Non-pigmented ciliary epithelial cell (primary cell): ENCODE data around the gene SOS1.

Source experiments
- DNase-seq: peaks from one replicate; pipeline ENCODE4 v3.0.0-alpha.2; 2010; ENCODE audit warnings: low read depth

SOS1 gene

DNA sequence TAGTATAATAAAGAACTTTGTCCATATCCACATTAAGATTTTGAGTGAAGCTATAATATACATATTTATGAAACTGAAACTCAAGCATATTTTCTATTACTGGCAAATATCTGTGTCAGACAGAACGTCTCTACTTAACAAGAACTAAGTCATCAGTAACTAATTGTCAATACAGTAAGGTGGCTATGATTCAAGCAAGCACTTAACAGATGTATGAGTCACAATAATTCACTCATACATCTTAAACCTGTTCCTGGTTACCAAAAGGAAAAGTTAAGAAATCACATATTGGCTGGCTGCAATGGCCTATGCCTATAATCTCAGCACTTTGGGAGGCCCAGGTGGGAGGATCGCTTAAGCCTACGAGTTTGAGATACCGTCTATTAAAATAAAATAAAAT lies 96.0 kb downstream of the SOS1 start:
- no peak for DNase-seq

DNA sequence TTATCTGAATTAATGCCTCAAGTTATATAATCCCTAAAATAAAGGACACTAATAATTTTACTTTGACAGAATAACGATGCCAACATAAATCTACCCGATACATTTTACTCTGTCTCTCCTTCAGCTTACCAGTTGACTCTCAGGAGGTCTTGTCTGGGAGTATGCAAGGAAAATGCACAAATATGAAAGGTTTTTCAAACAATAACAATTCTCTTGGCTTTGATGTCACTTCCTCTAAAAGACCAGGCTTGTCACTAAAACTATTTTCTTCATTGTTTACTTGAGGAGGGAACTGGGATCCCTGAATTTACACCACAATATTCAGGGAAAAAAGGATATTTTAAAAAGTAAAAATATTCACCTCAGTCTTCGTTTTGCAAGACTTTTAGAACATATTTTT lies 97.2 kb downstream of the SOS1 start:
- DNase-seq: no peak

DNA sequence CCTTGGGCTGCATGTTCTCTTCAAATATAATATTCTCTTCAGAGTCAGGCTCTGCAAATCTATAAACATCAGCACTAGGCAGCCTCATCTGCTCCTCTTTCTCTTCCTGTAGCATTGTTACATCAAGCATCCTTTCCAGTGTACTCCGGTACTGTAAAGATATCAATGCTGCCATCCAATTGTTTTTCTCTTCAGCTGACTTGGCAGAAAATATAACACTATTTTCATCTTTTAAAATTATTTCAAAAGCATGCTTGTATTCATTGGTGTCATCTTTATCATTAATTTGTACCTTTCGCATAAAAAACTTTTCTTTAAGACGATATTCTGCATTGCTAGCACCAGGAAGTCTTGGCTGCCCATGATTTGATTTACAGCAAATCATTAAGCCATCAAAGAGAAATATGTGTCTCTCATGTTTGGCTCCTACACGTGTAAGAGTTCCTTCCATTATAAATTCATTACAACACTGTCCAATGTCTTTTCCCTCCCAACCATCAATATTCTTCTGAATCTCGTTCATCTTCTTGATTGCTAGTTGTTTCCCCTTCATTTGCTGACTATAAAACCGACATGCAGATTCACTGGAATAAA lies 98.1 kb downstream of the SOS1 start:
- no peak for DNase-seq

GRCh38 chr2:39020383-39020782 lies 100.5 kb downstream of the SOS1 start:
- no peak for DNase-seq

DNA sequence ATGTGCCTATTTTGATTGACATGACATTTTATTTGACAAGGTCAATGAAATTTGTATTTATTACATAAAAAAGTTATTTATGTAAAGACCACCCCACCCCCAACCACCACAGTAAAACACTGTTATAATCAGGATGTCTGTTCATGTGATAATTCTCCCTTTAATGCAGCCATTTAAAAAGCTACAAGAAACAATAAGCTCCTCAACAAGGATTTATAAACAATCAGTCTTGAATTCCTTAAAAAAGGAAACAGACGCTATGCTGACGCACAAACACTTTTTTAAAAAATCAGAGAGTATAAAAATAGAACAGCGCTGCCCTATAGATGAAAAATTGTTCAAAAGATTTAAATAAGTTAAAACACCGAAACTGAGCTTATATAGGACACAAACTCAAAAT lies 102.2 kb downstream of the SOS1 start:
- no peak for DNase-seq

- DNase-seq: no peak
Observed at GRCh38 chr2:39017334-39017733, 103.5 kb downstream of the SOS1 start.

GRCh38 chr2:39015424-39015823 lies 105.4 kb downstream of the SOS1 start:
- DNase-seq: no peak

DNA sequence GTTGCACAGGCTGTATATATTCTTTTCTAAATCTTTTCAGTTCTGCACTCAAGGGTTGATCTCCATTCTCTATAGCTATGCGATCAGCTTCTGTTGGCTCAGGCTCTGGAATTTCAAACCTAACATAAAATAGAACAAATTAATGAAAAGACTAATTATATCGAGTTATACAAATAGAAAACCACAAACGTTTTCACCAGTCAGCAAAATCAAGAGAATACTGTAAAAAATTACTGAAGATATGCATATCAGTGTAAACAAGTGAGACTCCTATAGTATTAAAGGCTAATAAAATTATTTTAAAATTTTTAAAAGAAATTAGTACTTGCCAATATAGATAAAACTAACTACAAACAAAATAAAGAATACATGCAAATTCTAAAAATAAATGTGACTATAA lies 107.0 kb downstream of the SOS1 start:
- DNase-seq: no peak

GRCh38 chr2:39008665-39009064 lies 112.2 kb downstream of the SOS1 start:
- DNase-seq: peak; percentile 13

DNA sequence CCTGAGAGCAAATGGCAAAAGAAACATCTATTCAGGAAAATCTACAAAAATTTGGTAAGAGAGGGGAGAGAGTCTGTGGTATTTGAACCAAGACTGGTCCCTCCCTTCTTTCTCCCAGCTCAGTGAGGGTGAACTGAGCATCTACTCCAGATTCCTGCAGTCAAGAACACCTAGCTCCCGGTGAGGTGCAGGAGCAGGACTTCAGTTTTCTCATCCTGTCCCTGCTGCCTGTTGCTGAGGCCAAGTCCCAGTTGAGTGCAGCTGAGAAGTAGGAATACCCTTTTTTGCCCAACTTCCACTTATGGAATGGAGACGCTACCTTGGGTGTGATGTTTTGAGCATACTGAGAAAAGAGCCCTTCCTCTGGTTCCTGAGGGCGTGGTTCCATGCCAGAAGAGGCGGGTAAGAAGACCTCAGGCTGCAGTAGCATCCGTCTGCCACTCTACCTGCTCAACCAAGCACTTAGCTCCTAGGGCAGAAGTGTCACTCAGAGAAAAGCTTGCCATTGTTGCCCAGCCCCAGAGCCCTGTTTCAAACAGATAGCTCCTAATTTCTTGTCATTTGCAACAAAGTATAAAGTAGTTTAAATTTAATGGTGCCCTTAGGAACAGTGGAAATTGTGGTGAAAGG lies 112.9 kb downstream of the SOS1 start:
- no peak for DNase-seq

DNA sequence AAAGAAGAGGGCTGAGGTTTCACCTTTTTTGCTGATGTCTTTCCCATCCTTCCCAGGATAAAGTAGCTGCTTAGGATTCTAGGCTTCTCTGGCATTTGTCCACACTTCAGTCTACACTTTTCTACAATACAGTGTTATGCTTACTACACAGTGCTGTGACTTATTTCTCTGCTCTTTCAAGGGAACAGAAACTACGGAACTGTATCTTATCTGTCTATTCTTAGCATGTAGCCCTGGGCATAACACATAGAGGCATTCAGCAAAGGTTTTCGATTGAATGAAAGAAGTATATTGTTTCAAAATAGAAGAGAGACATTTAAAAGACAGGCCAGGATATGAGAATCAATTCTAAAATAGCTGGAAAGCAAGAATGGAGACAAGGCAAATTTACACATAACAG lies 120.3 kb downstream of the SOS1 start:
- no peak for DNase-seq

GRCh38 chr2:38997781-38998180 lies 123.1 kb downstream of the SOS1 start:
- peak; percentile 78 for DNase-seq

DNA sequence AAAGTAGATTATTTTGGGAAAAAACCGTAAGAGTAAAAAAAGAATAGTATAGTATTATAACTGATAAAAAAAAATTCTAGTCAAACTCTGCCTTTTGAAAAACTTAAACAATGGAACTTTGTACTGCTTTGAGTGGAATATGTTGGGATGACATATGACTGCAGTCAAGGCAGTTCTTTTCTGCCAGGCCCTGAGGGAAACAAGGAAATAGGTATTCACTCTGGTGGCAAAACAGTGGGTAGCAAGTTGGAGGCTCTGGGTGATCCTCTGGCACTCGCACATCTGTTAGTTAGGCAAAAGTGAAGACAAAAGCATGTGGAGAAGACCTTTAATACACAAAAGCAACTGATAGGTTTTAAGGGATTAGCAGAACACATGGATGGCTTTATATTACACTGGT lies 129.0 kb downstream of the SOS1 start:
- DNase-seq: no peak

DNA sequence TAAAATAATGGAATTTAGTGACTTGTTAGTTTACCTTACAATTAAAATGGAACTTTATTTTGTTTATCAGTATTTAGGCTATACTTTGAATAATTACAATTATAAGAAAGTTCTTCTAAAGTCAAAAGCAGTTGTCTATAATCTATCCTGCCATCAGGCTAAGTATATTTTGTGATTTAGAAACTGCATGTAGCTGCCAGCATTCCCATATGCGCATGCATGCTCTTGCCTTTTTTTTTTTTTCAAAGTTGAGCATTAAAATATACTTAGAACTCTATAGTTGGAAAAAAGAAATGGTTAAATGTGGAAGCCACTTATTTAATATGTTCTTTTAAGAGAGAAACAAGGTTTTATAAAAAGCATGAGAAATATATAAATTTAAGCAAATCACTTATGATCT lies 132.1 kb downstream of the SOS1 start:
- no peak for DNase-seq

GRCh38 chr2:38982498-38982897 lies 138.4 kb downstream of the SOS1 start:
- DNase-seq: no peak

GRCh38 chr2:38981670-38982357 lies 139.0 kb downstream of the SOS1 start:
- no peak for DNase-seq

GRCh38 chr2:38981003-38981669 lies 139.7 kb downstream of the SOS1 start:
- DNase-seq: no peak

DNA sequence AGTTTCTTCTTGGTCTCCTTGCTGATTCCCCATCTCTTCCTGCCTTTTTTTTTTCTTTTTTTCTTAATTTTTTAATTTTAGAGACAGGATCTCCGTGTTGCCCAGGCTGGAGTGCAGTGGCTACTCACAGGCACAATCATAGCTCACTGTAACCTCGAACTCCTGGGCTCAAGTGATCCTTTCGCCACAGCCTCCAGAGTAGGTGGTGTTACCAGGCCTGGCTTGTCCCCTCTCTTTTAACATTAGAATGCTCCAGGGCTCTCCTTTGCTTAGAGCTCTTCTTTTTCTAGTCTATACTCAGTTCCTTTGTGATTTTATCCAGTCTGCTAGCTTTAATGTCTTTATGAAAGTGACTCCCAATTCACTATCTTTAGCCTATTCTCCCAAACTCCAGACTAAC lies 141.9 kb downstream of the SOS1 start:
- no peak for DNase-seq

- no peak for DNase-seq
Observed at GRCh38 chr2:38978296-38978903, 142.5 kb downstream of the SOS1 start.

- no peak for DNase-seq
Observed at GRCh38 chr2:38977047-38977446, 143.8 kb downstream of the SOS1 start.

GRCh38 chr2:38975042-38975441 lies 145.8 kb downstream of the SOS1 start:
- no peak for DNase-seq

- no peak for DNase-seq
Observed at GRCh38 chr2:38973266-38973665, 147.6 kb downstream of the SOS1 start.

- DNase-seq: no peak
Observed at GRCh38 chr2:38971377-38971776, 149.5 kb downstream of the SOS1 start.
